Neuronal stem cell (in vitro differentiated cells): ENCODE measurements around the gene DDX5.

Source experiments
- DNase-seq: peaks from one replicate; pipeline ENCODE4 v3.0.0-alpha.2; 2013; ENCODE audit warnings: low spot score
- H2AFZ ChIP-seq: one replicate; pipeline ENCODE4 v1.6.1; 2013; ENCODE audit warnings: mild to moderate bottlenecking, low read length, inconsistent platforms
- H2AK5ac ChIP-seq: 2 replicates; pipeline ENCODE4 v1.6.1; 2013; ENCODE audit warnings: low read depth, mild to moderate bottlenecking, inconsistent platforms, low read length, moderate library complexity, mixed read lengths
- H2BK120ac ChIP-seq: 2 replicates; pipeline ENCODE4 v1.6.1; 2013; ENCODE audit warnings: low read depth, mild to moderate bottlenecking, inconsistent platforms, low read length, moderate library complexity, mixed read lengths
- H2BK12ac ChIP-seq: one replicate; pipeline ENCODE4 v1.6.1; 2013; ENCODE audit warnings: low read length, inconsistent platforms
- H2BK15ac ChIP-seq: 2 replicates; pipeline ENCODE4 v1.6.1; 2013; ENCODE audit warnings: mild to moderate bottlenecking, low read length, inconsistent platforms, mixed read lengths
- H2BK5ac ChIP-seq: one replicate; pipeline ENCODE4 v1.6.1; 2013; ENCODE audit warnings: inconsistent platforms, mild to moderate bottlenecking, low read length, moderate library complexity
- H3K14ac ChIP-seq: one replicate; pipeline ENCODE4 v1.6.1; 2013; ENCODE audit warnings: low read length, inconsistent platforms
- H3K18ac ChIP-seq: 2 replicates; pipeline ENCODE4 v1.6.1; 2013; ENCODE audit warnings: low read length, inconsistent platforms
- H3K23ac ChIP-seq: 2 replicates; pipeline ENCODE4 v1.6.1; 2013; ENCODE audit warnings: low read depth, mild to moderate bottlenecking, mixed read lengths, low read length, inconsistent platforms; ENCODE audit not compliant: poor library complexity
- H3K27ac ChIP-seq: replicated peaks from 3 replicates; pipeline ENCODE4 v1.5.1; 2013; ENCODE audit warnings: low read length, inconsistent platforms
- H3K27me3 ChIP-seq, 3 experiments: 2 replicates each; pipeline ENCODE4 v1.6.1; 2013; ENCODE audit warnings: low read length in 3 of 3, mild to moderate bottlenecking in 2 of 3, inconsistent platforms in 1 of 3, low read depth in 1 of 3, mixed read lengths in 1 of 3, moderate library complexity in 1 of 3; ENCODE audit not compliant: control insufficient read depth in 3 of 3, insufficient read depth in 3 of 3
- H3K36me3 ChIP-seq, 2 donors: replicated peaks in 1 of 2; 2 replicates each; pipeline ENCODE4 v1.6.1; 2013; ENCODE audit warnings: low read length in 2 of 2; ENCODE audit not compliant: control insufficient read depth in 2 of 2, insufficient read depth in 2 of 2
- H3K4ac ChIP-seq: 2 replicates; pipeline ENCODE4 v1.6.1; 2013; ENCODE audit warnings: inconsistent platforms, mild to moderate bottlenecking, low read length, moderate library complexity
- H3K4me1 ChIP-seq, 2 donors: 1 replicate in 1 of 2; 2 replicates in 1 of 2; pipeline ENCODE4 v1.6.1; 2013; ENCODE audit warnings: low read length in 2 of 2, low read depth in 1 of 2; ENCODE audit not compliant: control insufficient read depth in 2 of 2, insufficient read depth in 1 of 2
- H3K4me2 ChIP-seq: one replicate; pipeline ENCODE4 v1.6.1; 2013; ENCODE audit warnings: mild to moderate bottlenecking, low read length, inconsistent platforms; ENCODE audit not compliant: insufficient read depth, poor library complexity, severe bottlenecking
- H3K4me3 ChIP-seq, 2 donors: 2 replicates each; pipeline ENCODE4 v1.5.1; 2013; ENCODE audit warnings: low read length in 2 of 2, mild to moderate bottlenecking in 2 of 2, inconsistent platforms in 1 of 2, moderate library complexity in 1 of 2
- H3K79me1 ChIP-seq: one replicate; pipeline ENCODE4 v1.6.1; 2013; ENCODE audit warnings: low read depth, mild to moderate bottlenecking, inconsistent platforms, low read length, moderate library complexity
- H3K9ac ChIP-seq: one replicate; pipeline ENCODE4 v1.6.1; 2013; ENCODE audit warnings: mild to moderate bottlenecking, low read depth, low read length, inconsistent platforms; ENCODE audit not compliant: poor library complexity
- H3K9me3 ChIP-seq, 2 donors: replicated peaks in 1 of 2; 2 replicates each; pipeline versions ENCODE3 to v1.6.1; 2013; ENCODE audit warnings: low read length in 2 of 2, mild to moderate bottlenecking in 2 of 2, inconsistent platforms in 1 of 2, low read depth in 1 of 2, mixed read lengths in 1 of 2, moderate library complexity in 1 of 2; ENCODE audit not compliant: control insufficient read depth in 2 of 2, insufficient read depth in 1 of 2
- H4K8ac ChIP-seq: one replicate; pipeline ENCODE4 v1.6.1; 2013; ENCODE audit warnings: low read depth, mild to moderate bottlenecking, inconsistent platforms, low read length, moderate library complexity
- H4K91ac ChIP-seq: one replicate; pipeline ENCODE4 v1.6.1; 2013; ENCODE audit warnings: low read length, low read depth, mild to moderate bottlenecking, inconsistent platforms; ENCODE audit not compliant: poor library complexity
- WGBS, 2 donors: extraction: QIAGEN DNeasy Blood & Tissue Kit; methylation state at CpG; one replicate each; pipeline ENCODE4 v1.1.7; 2013; ENCODE audit warnings: missing lambda C conversion rate in 2 of 2, mixed read lengths in 1 of 2; ENCODE audit not compliant: insufficient read length in 2 of 2, insufficient replicate concordance in 1 of 2; ENCODE audit errors: extremely low coverage in 2 of 2; 5-methylcytosine and 5-hydroxymethylcytosine counted together

DDX5 gene

DNA sequence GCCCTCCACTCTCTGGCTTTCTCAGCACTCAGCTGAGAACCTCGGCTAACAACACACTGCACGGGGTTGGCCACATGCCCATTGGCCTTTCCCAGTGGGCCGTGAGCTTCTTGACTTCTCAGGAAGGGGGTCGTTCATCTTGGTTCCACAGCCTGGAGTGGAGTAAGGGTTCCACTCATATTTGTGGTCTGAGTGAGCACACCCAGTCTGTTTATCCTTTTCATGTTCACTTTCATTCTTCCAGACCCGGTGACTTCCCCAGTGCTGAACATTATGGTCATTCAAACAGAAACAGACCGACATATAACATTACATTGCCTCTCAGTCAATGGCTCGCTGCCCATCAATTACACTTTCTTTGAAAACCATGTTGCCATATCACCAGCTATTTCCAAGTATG lies 48.9 kb downstream of the DDX5 start:
- H4K91ac ChIP-seq = no peak overlapping the region
- DNase-seq = no peak
- no peak overlapping the region for H3K23ac ChIP-seq
- H2AK5ac ChIP-seq = no peak overlapping the region
- no peaks in the 10 kb centered on the region for H3K9me3 ChIP-seq
- H3K79me1 ChIP-seq = no peaks in the 10 kb centered on the region
- no peaks in the 10 kb centered on the region for H3K36me3 ChIP-seq
- no peak overlapping the region for H3K4ac ChIP-seq
- no peak overlapping the region for H3K14ac ChIP-seq
- H3K4me2 ChIP-seq = no peak overlapping the region
- no peak overlapping the region for H3K4me3 ChIP-seq
- no peak overlapping the region for H3K9ac ChIP-seq
- H3K4me1 ChIP-seq = no peaks in the 10 kb centered on the region
- no peak overlapping the region for H4K8ac ChIP-seq
- H2BK12ac ChIP-seq = no peak overlapping the region
- no CpG with 5 or more reads among the region's 7 CpGs for WGBS, 2 donors
- H2AFZ ChIP-seq = no peak overlapping the region
- no peak overlapping the region for H2BK15ac ChIP-seq
- H2BK5ac ChIP-seq = no peak overlapping the region
- no peak overlapping the region for H3K27ac ChIP-seq
- no peak overlapping the region for H2BK120ac ChIP-seq
- H3K18ac ChIP-seq = peak overlapping the region; percentile 34
- peaks cover 0 to 5% (median 0%) of the 10 kb centered on the region in 3 experiments for H3K27me3 ChIP-seq

DNA sequence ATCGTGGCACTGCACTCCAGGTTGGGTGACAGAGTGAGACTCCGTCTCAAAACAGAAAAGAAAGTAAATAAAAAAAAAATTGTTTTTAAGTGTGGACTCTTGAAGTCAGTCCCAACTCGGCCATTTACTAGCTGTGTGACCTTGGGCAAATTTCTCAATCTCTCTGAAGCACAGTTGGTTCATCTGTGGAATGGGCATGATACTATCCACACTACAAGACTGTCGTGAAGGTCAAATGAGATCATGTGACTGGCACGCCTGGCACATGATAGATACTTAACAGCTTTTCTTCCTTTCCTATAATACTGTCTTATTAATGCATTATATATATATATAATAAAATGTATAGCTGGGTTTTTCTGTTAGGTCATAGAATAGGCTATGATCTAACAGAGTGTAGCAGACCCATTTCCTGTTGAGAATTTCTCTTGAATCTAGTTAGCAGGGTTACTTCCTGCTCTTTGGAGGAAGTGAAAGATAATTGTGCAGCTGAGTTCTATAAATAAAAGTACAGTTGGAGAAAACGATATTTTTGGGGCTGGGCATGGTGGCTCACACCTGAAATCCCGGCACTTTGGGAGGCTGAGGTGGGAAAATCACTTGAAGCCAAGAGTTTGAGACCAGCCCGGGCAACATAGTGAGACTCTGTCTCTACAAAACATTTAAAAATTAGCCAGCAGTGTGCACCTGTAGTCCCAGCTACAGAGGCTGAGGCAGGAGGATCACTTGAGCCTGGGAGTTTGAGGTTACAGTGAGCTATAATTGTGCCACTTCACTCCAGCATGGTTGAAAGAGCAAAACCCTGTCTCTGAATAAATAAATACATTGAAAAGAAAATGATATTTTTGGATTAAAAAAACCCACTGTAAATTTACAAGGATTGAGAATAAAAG lies 49.9 kb downstream of the DDX5 start:
- no peak overlapping the region for H2BK15ac ChIP-seq
- no CpG with 5 or more reads among the region's 8 CpGs for WGBS, 2 donors
- H3K27me3 ChIP-seq = peaks cover 0 to 5% (median 0%) of the 10 kb centered on the region in 3 experiments
- no peak overlapping the region for H3K23ac ChIP-seq
- DNase-seq = no peak
- H3K4me3 ChIP-seq = no peak overlapping the region
- no peak overlapping the region for H3K4me2 ChIP-seq
- H2AFZ ChIP-seq = no peak overlapping the region
- H2BK12ac ChIP-seq = no peak overlapping the region
- no peaks in the 10 kb centered on the region for H3K36me3 ChIP-seq
- H3K9ac ChIP-seq = no peak overlapping the region
- no peak overlapping the region for H3K14ac ChIP-seq
- H4K91ac ChIP-seq = no peak overlapping the region
- no peaks in the 10 kb centered on the region for H3K9me3 ChIP-seq
- no peak overlapping the region for H2BK5ac ChIP-seq
- H3K4ac ChIP-seq = no peak overlapping the region
- H2AK5ac ChIP-seq = no peak overlapping the region
- no peak overlapping the region for H2BK120ac ChIP-seq
- no peaks in the 10 kb centered on the region for H3K4me1 ChIP-seq
- no peak overlapping the region for H3K27ac ChIP-seq
- H3K79me1 ChIP-seq = no peaks in the 10 kb centered on the region
- H4K8ac ChIP-seq = no peak overlapping the region
- H3K18ac ChIP-seq = no peak overlapping the region

- Histone ChIP-seq H3K36me3 (no peaks in the 10 kb centered on the region), H3K27ac (no peak overlapping the region), H4K91ac (no peak overlapping the region), H3K4me1 (no peaks in the 10 kb centered on the region), H3K4me3 (no peak overlapping the region), H3K79me1 (no peaks in the 10 kb centered on the region), H2BK15ac (no peak overlapping the region), H3K9ac (no peak overlapping the region), H2BK5ac (no peak overlapping the region), H3K18ac (no peak overlapping the region), H3K9me3 (no peaks in the 10 kb centered on the region), H4K8ac (no peak overlapping the region), H3K27me3 (peaks cover 0 to 6% (median 0%) of the 10 kb centered on the region in 3 experiments), H3K4ac (no peak overlapping the region), H2BK12ac (no peak overlapping the region), H3K14ac (no peak overlapping the region), H2AK5ac (no peak overlapping the region), H2BK120ac (no peak overlapping the region), H3K4me2 (no peak overlapping the region), H2AFZ (no peak overlapping the region), H3K23ac (no peak overlapping the region)
- no peak for DNase-seq
- no CpG with 5 or more reads among the region's 3 CpGs for WGBS, 2 donors
These were observed 56.5 kb downstream of the DDX5 start for GRCh38 chr17:64449545-64449944.

DNA sequence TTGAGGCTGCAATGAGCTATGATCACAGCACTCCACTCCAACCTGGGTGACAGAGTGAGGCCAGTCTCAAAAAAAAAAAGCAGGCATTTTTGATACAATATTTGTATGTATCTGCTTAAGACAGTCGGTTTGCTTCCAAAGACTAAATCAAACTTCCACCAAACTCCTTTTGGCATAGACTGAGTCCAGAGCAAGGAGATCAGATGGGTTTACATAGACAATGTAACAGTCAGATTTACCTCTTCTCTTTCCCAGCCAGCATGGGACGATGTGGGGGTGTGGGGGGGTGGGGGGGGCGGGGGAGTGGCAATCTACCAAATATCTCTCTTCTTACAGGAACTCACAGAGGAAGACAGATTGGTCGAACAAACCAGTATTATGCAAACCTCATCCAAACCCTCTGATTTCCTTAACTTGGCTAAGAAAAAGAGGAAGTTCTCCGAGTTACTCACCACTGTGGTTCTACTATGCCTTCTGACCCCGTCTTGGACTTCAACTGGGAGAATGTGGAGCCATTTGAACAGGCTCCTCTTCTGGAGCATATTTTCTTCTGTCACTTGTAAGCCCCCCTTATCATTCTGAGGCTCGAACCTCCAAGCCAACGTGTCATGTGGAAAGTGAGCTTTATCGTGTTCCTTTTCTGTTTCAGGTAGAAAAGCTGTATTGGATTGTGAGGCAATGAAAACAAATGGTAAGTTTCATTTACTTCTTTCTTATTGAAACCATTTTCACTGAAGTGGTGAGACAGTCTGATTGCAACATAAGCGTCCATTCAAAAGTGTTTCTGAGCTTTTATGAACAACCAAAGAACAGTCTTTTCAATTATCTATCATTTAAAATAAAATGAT lies 57.2 kb downstream of the DDX5 start, which contains the start of gene MILR1:
Gene MILR1, plus strand, starts transcription at position 451 of the 848 bp plus-strand sequence. Its CDS starts 54 bp downstream, at position 505.
- Histone ChIP-seq H3K23ac (no peak within 1 kb of the TSS), H4K8ac (no peak within 1 kb of the TSS), H2BK5ac (no peak within 1 kb of the TSS), H3K18ac (no peak within 1 kb of the TSS), H2AFZ (no peak within 1 kb of the TSS), H3K79me1 (no peaks in the 10 kb centered on the region), H3K4me3 (no peak within 1 kb of the TSS), H2AK5ac (no peak within 1 kb of the TSS), H3K4me2 (no peak within 1 kb of the TSS), H3K14ac (no peak within 1 kb of the TSS), H4K91ac (no peak within 1 kb of the TSS), H3K27ac (no peak within 1 kb of the TSS), H3K9ac (no peak within 1 kb of the TSS), H3K27me3 (peaks cover 0 to 6% (median 0%) of the 10 kb centered on the region in 3 experiments), H2BK15ac (no peak within 1 kb of the TSS), H3K4ac (no peak within 1 kb of the TSS), H2BK12ac (no peak within 1 kb of the TSS), H2BK120ac (no peak within 1 kb of the TSS), H3K36me3 (no peaks in the 10 kb centered on the region), H3K9me3 (no peaks in the 10 kb centered on the region), H3K4me1 (no peaks in the 10 kb centered on the region)
- DNase-seq = no peak
- no CpG with 5 or more reads among the region's 10 CpGs for WGBS, 2 donors
